GM23338 (cell line): ENCODE data around the gene STRA6. TPM values are rescaled to one million over a fixed set of nuclear protein-coding genes. Genes with fewer than 3 reads are reported as not detected.

ENCODE experiments used
- ATAC-seq: fragments of 200-7000 bp; cut with Tn5 transposase; 3 replicates; pipeline ENCODE4 v1.9.1; 2020
- DNase-seq: peaks from one replicate; pipeline ENCODE4 v3.0.0-alpha.2; 2015; ENCODE audit warnings: low spot score
- H2AFZ ChIP-seq: fragments of 200-600 bp; sonication (generic); 2 replicates; pipeline ENCODE4 v1.8.0; 2016; ENCODE audit warnings: antibody characterized with exemption, mild to moderate bottlenecking, moderate library complexity
- H3F3A ChIP-seq: fragments of 200-600 bp; sonication (generic); replicated peaks from 2 replicates; pipeline ENCODE4 v1.8.0; 2017; ENCODE audit warnings: antibody characterized with exemption, mixed run types, low read depth
- H3K27ac ChIP-seq: fragments of 200-600 bp; sonication (generic); 2 replicates; pipeline ENCODE4 v1.6.1; 2016; ENCODE audit warnings: low read depth
- H3K27me3 ChIP-seq: fragments of 200-600 bp; sonication (generic); 2 replicates; pipeline ENCODE4 v1.8.0; 2016; ENCODE audit warnings: mild to moderate bottlenecking, mixed run types, moderate library complexity; ENCODE audit not compliant: insufficient read depth
- H3K36me3 ChIP-seq: fragments of 200-600 bp; sonication (generic); 2 replicates; pipeline ENCODE4 v1.8.0; 2016; ENCODE audit warnings: mild to moderate bottlenecking; ENCODE audit not compliant: insufficient read depth
- H3K4me1 ChIP-seq: fragments of 200-600 bp; sonication (generic); 2 replicates; pipeline ENCODE4 v1.8.0; 2016; ENCODE audit warnings: mild to moderate bottlenecking, moderate library complexity; ENCODE audit not compliant: insufficient read depth
- H3K4me2 ChIP-seq: fragments of 200-600 bp; sonication (generic); 2 replicates; pipeline ENCODE4 v1.7.1; 2017; ENCODE audit warnings: mixed run types
- H3K4me3 ChIP-seq: fragments of 200-600 bp; sonication (generic); 2 replicates; pipeline ENCODE4 v1.6.1; 2016; ENCODE audit warnings: mixed run types
- H3K79me2 ChIP-seq: fragments of 200-600 bp; sonication (generic); replicated peaks from 2 replicates; pipeline ENCODE4 v1.8.0; 2017; ENCODE audit warnings: mild to moderate bottlenecking; ENCODE audit not compliant: insufficient read depth
- H3K9me2 ChIP-seq: fragments of 200-600 bp; sonication (generic); 2 replicates; pipeline ENCODE4 v1.8.0; 2017; ENCODE audit not compliant: insufficient read depth
- H4K20me1 ChIP-seq: fragments of 200-600 bp; sonication (generic); replicated peaks from 2 replicates; pipeline ENCODE4 v1.8.0; 2017; ENCODE audit warnings: mild to moderate bottlenecking; ENCODE audit not compliant: insufficient read depth
- H3K27ac Mint-ChIP-seq: 2 replicates; pipeline ENCODE4 v1.8.0; 2020; ENCODE audit warnings: inconsistent platforms, mild to moderate bottlenecking, moderate library complexity, mixed read lengths
- H3K27me3 Mint-ChIP-seq: 3 replicates; pipeline ENCODE4 v1.8.0; 2022; ENCODE audit warnings: low read depth, mild to moderate bottlenecking, moderate library complexity, mixed read lengths, inconsistent platforms; ENCODE audit not compliant: insufficient read depth, poor library complexity
- H3K36me3 Mint-ChIP-seq: 3 replicates; pipeline ENCODE4 v1.8.0; 2021; ENCODE audit warnings: low read depth, mild to moderate bottlenecking, inconsistent platforms, moderate library complexity, mixed read lengths
- H3K4me1 Mint-ChIP-seq: 3 replicates; pipeline ENCODE4 v1.8.0; 2020; ENCODE audit warnings: mild to moderate bottlenecking, inconsistent platforms, mixed read lengths
- H3K4me3 Mint-ChIP-seq: 3 replicates; pipeline ENCODE4 v1.8.0; 2021; ENCODE audit warnings: moderate library complexity, mild to moderate bottlenecking, inconsistent platforms, mixed read lengths
- H3K9me3 Mint-ChIP-seq: 3 replicates; pipeline ENCODE4 v1.8.0; 2020; ENCODE audit warnings: moderate library complexity, mild to moderate bottlenecking, inconsistent platforms, mixed read lengths
- CREB1 ChIP-seq: fragments of 250-450 bp; sonication (Bioruptor Pico); IDR thresholded peaks from 2 replicates; pipeline ENCODE4 v1.5.0; 2020; ENCODE audit warnings: low read depth, mild to moderate bottlenecking, moderate library complexity
- JUNB ChIP-seq: IDR thresholded peaks from one replicate; pipeline ENCODE4 v1.6.1; 2016; ENCODE audit warnings: antibody characterized with exemption; ENCODE audit not compliant: unreplicated experiment
- NANOG ChIP-seq: IDR thresholded peaks from 2 replicates; pipeline ENCODE4 v1.6.1; 2016; ENCODE audit warnings: antibody characterized with exemption, borderline replicate concordance
- POLR2AphosphoS5 ChIP-seq: IDR thresholded peaks from 2 replicates; pipeline ENCODE4 v1.6.1; 2016; ENCODE audit warnings: antibody characterized with exemption, low read depth
- STAT1 ChIP-seq: IDR thresholded peaks from one replicate; pipeline ENCODE4 v1.6.1; 2016; ENCODE audit warnings: antibody characterized with exemption; ENCODE audit not compliant: unreplicated experiment
- polyA plus RNA-seq: library from polyadenylated mRNA; unstranded; fragments of >200 nt; fragmentation: Nextera tagmentation; extraction: Ambion mirVana; gene quantifications from 2 replicates; pipeline ENCODE4 v1.2.1, GENCODE V29; 2016
- total RNA-seq: library from RNA; depleted of rRNA; stranded (reverse); fragments of >200 nt; shearing (Covaris generic); gene quantifications from 2 replicates; pipeline ENCODE4 v1.2.3, GENCODE V29; 2014
- TF ChIP-seq, protein P1 (sequence below), 2 experiments: fragments of 200-600 bp in 1 of 2; sonication (generic) in 1 of 2; conservative IDR thresholded peaks; 2 replicates each; pipeline versions ENCODE4 v1.5.1 to v1.6.1; 2016 to 2017; ENCODE audit warnings: antibody characterized with exemption in 2 of 2, low read depth in 2 of 2, mild to moderate bottlenecking in 2 of 2, moderate library complexity in 1 of 2
- TF ChIP-seq, protein P2 (sequence below): fragments of 250-450 bp; sonication (Bioruptor Pico); IDR thresholded peaks from 2 replicates; pipeline ENCODE4 v1.5.0; 2020; ENCODE audit warnings: mild to moderate bottlenecking, moderate library complexity

STRA6 gene
- total and polyA plus RNA-seq, 2 experiments from 2014 or later: 8.2 to 9.9 TPM

DNA sequence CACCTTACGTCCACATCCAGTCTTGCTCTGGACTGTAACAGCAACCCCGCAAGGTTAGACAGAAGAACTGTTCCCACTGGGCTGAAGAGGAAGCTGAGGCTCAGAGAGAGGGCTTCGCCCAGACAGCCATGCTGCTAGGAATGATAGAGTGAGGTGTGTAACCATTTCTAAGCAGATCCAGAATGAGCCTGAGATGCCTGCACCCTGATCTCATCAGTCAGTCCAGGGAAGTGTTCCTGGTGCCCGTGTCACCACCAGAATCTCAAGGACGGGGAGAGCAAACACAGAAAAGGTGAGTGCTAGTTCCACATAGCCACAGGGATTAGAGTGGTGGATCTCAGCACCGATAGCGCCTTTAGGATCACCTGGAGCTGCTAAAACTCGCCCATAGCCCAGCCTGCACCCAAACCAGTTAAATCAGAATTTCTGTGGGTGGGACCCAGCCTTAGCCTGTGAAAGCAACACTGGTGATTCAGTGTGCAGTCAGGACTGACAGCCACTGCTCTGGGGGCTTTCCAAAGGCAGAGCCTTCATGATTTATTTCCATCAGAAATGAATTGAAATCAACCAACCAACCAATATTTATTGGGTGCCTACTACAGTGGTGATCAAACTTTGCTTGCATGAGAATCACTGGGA, 16.8 kb downstream of the STRA6 start:
- no peaks in the 10 kb centered on the region; the same call in 2 of the 3 replicates for H3K4me1 Mint-ChIP-seq
- no peak for ATAC-seq
- Histone ChIP-seq H3K4me2 (no peak overlapping the region), H2AFZ (no peak overlapping the region), H3K79me2 (no peaks in the 10 kb centered on the region), H3K4me1 (no peaks in the 10 kb centered on the region), H3F3A (no peaks in the 10 kb centered on the region), H3K27me3 (no peaks in the 10 kb centered on the region), H3K9me2 (no peaks in the 10 kb centered on the region), H3K36me3 (no peaks in the 10 kb centered on the region), H3K27ac (no peak overlapping the region), H4K20me1 (no peaks in the 10 kb centered on the region), H3K4me3 (no peak overlapping the region)
- peaks cover 13% of the 10 kb centered on the region for H3K27me3 Mint-ChIP-seq
- H3K4me3 Mint-ChIP-seq: no peak overlapping the region
- H3K36me3 Mint-ChIP-seq: no peaks in the 10 kb centered on the region
- no peak overlapping the region for H3K27ac Mint-ChIP-seq
- no peak for TF ChIP-seq JUNB
- TF ChIP-seq CREB1 (CRISPR knock-in tag): no peak
- TF ChIP-seq NANOG: no peak
- TF ChIP-seq, protein P1, sequence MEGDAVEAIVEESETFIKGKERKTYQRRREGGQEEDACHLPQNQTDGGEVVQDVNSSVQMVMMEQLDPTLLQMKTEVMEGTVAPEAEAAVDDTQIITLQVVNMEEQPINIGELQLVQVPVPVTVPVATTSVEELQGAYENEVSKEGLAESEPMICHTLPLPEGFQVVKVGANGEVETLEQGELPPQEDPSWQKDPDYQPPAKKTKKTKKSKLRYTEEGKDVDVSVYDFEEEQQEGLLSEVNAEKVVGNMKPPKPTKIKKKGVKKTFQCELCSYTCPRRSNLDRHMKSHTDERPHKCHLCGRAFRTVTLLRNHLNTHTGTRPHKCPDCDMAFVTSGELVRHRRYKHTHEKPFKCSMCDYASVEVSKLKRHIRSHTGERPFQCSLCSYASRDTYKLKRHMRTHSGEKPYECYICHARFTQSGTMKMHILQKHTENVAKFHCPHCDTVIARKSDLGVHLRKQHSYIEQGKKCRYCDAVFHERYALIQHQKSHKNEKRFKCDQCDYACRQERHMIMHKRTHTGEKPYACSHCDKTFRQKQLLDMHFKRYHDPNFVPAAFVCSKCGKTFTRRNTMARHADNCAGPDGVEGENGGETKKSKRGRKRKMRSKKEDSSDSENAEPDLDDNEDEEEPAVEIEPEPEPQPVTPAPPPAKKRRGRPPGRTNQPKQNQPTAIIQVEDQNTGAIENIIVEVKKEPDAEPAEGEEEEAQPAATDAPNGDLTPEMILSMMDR (conservative IDR thresholded peaks at IDR 0.05; ENCODE audit: low read depth in 2 of 2): no peak
- no peak for TF ChIP-seq STAT1
- no peak for TF ChIP-seq POLR2AphosphoS5
- TF ChIP-seq, protein P2, sequence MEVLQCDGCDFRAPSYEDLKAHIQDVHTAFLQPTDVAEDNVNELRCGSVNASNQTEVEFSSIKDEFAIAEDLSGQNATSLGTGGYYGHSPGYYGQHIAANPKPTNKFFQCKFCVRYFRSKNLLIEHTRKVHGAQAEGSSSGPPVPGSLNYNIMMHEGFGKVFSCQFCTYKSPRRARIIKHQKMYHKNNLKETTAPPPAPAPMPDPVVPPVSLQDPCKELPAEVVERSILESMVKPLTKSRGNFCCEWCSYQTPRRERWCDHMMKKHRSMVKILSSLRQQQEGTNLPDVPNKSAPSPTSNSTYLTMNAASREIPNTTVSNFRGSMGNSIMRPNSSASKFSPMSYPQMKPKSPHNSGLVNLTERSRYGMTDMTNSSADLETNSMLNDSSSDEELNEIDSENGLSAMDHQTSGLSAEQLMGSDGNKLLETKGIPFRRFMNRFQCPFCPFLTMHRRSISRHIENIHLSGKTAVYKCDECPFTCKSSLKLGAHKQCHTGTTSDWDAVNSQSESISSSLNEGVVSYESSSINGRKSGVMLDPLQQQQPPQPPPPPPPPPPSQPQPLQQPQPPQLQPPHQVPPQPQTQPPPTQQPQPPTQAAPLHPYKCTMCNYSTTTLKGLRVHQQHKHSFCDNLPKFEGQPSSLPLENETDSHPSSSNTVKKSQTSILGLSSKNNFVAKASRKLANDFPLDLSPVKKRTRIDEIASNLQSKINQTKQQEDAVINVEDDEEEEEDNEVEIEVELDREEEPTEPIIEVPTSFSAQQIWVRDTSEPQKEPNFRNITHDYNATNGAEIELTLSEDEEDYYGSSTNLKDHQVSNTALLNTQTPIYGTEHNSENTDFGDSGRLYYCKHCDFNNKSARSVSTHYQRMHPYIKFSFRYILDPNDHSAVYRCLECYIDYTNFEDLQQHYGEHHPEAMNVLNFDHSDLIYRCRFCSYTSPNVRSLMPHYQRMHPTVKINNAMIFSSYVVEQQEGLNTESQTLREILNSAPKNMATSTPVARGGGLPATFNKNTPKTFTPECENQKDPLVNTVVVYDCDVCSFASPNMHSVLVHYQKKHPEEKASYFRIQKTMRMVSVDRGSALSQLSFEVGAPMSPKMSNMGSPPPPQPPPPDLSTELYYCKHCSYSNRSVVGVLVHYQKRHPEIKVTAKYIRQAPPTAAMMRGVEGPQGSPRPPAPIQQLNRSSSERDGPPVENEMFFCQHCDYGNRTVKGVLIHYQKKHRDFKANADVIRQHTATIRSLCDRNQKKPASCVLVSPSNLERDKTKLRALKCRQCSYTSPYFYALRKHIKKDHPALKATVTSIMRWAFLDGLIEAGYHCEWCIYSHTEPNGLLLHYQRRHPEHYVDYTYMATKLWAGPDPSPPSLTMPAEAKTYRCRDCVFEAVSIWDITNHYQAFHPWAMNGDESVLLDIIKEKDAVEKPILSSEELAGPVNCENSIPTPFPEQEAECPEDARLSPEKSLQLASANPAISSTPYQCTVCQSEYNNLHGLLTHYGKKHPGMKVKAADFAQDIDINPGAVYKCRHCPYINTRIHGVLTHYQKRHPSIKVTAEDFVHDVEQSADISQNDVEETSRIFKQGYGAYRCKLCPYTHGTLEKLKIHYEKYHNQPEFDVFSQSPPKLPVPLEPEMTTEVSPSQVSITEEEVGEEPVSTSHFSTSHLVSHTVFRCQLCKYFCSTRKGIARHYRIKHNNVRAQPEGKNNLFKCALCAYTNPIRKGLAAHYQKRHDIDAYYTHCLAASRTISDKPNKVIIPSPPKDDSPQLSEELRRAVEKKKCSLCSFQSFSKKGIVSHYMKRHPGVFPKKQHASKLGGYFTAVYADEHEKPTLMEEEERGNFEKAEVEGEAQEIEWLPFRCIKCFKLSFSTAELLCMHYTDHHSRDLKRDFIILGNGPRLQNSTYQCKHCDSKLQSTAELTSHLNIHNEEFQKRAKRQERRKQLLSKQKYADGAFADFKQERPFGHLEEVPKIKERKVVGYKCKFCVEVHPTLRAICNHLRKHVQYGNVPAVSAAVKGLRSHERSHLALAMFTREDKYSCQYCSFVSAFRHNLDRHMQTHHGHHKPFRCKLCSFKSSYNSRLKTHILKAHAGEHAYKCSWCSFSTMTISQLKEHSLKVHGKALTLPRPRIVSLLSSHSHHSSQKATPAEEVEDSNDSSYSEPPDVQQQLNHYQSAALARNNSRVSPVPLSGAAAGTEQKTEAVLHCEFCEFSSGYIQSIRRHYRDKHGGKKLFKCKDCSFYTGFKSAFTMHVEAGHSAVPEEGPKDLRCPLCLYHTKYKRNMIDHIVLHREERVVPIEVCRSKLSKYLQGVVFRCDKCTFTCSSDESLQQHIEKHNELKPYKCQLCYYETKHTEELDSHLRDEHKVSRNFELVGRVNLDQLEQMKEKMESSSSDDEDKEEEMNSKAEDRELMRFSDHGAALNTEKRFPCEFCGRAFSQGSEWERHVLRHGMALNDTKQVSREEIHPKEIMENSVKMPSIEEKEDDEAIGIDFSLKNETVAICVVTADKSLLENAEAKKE (CRISPR knock-in tag): no peak
- no peaks in the 10 kb centered on the region for H3K9me3 Mint-ChIP-seq
- DNase-seq: no peak
